ENCODE measurements around the gene CCDC127. TPM values are rescaled to one million over a fixed set of nuclear protein-coding genes. Genes with fewer than 3 reads are reported as not detected.

The CCDC127 gene
- total RNA-seq, 1 experiment from 2014 or later, result 24.1 TPM

- peaks cover 27% of the 10 kb centered on the region for H4K20me1 ChIP-seq (ENCODE audit: insufficient read depth)
- POLR2A ChIA-PET (ENCODE audit: unreplicated experiment), result no interaction called here
- H3K36me3 ChIP-seq (ENCODE audit: low read depth), result peaks cover 6% of the 10 kb centered on the region; the same call in 1 of the 2 replicates
- no peaks in the 10 kb centered on the region for H3K27me3 ChIP-seq (ENCODE audit: insufficient read depth, low read depth)
- no peak overlapping the region for H3K4me2 ChIP-seq
- no TSS peak for BruUV-seq (replicated peaks)
- H3F3A ChIP-seq (ENCODE audit: insufficient read depth, low read depth), result no peaks in the 10 kb centered on the region; the same call in 1 of the 2 replicates
- CTCF ChIA-PET, result interaction anchor here (0.6 kb wide), 1 partner anchor 196 kb away, joined by 4 read pairs; no protein-coding TSS in a partner anchor
- H3K27ac ChIP-seq, result no peak overlapping the region
- intact Hi-C loops (cut with micrococcal nuclease; ENCODE audit: unreplicated experiment), result no loop called here
- H3K4me3 ChIP-seq, result no peak overlapping the region
- no peaks in the 10 kb centered on the region for H3K9me2 ChIP-seq (ENCODE audit: insufficient read depth)
- no peaks in the 10 kb centered on the region for H3K9me3 ChIP-seq (ENCODE audit: insufficient read depth, low read depth)
- no peak overlapping the region for H2AFZ ChIP-seq
- H3K4me1 ChIP-seq (replicated peaks; ENCODE audit: insufficient read depth), result no peaks in the 10 kb centered on the region
- TF ChIP-seq CTCF (conservative IDR thresholded peaks at IDR 0.05) (no peak), EZH2 (IDR thresholded peaks at IDR 0.05; ENCODE audit: low read depth) (no peak)
- DNase-seq, result no peak
- H3K79me2 ChIP-seq (ENCODE audit: low read depth), result no peaks in the 10 kb centered on the region
Observed at GRCh38 chr5:201672-202071, 16.3 kb downstream of the CCDC127 start.

- H3K4me1 ChIP-seq (replicated peaks; ENCODE audit: insufficient read depth), result no peaks in the 10 kb centered on the region
- no peak for DNase-seq
- H3K79me2 ChIP-seq (ENCODE audit: low read depth), result no peaks in the 10 kb centered on the region
- H3K9me2 ChIP-seq (ENCODE audit: insufficient read depth), result no peaks in the 10 kb centered on the region
- no peak overlapping the region for H3K27ac ChIP-seq
- H3K9me3 ChIP-seq (ENCODE audit: insufficient read depth, low read depth), result no peaks in the 10 kb centered on the region
- H3K27me3 ChIP-seq (ENCODE audit: insufficient read depth, low read depth), result no peaks in the 10 kb centered on the region
- TF ChIP-seq EZH2 (IDR thresholded peaks at IDR 0.05; ENCODE audit: low read depth) (no peak), CTCF (conservative IDR thresholded peaks at IDR 0.05) (no peak)
- ChIA-PET CTCF (no interaction called here), POLR2A (ENCODE audit: unreplicated experiment) (no interaction called here)
- peaks cover 6% of the 10 kb centered on the region; the same call in 1 of the 2 replicates for H3K36me3 ChIP-seq (ENCODE audit: low read depth)
- no peak overlapping the region for H3K4me3 ChIP-seq
- no peak overlapping the region for H3K4me2 ChIP-seq
- no peak overlapping the region for H2AFZ ChIP-seq
- intact Hi-C loops (cut with micrococcal nuclease; ENCODE audit: unreplicated experiment), result no loop called here
- no TSS peak for BruUV-seq (replicated peaks)
- no peaks in the 10 kb centered on the region; the same call in 1 of the 2 replicates for H3F3A ChIP-seq (ENCODE audit: insufficient read depth, low read depth)
- H4K20me1 ChIP-seq (ENCODE audit: insufficient read depth), result peaks cover 22% of the 10 kb centered on the region
Observed at GRCh38 chr5:200985-201384, 17.0 kb downstream of the CCDC127 start.

- CTCF ChIA-PET, result no interaction called here
Observed at GRCh38 chr5:199950-200645, 17.9 kb downstream of the CCDC127 start.

More at GRCh38 chr5:199950-200645, 17.9 kb downstream of the CCDC127 start:
- POLR2A ChIA-PET (ENCODE audit: unreplicated experiment), result no interaction called here
- H3K4me1 ChIP-seq (replicated peaks; ENCODE audit: insufficient read depth), result no peaks in the 10 kb centered on the region
- no peak for DNase-seq
- H3K4me3 ChIP-seq, result no peak overlapping the region
- no peaks in the 10 kb centered on the region for H3K9me2 ChIP-seq (ENCODE audit: insufficient read depth)
- no peaks in the 10 kb centered on the region; the same call in 1 of the 2 replicates for H3F3A ChIP-seq (ENCODE audit: insufficient read depth, low read depth)
- intact Hi-C loops (cut with micrococcal nuclease; ENCODE audit: unreplicated experiment), result no loop called here
- no peak overlapping the region for H2AFZ ChIP-seq
- no peak overlapping the region for H3K27ac ChIP-seq
- peaks cover 4% of the 10 kb centered on the region; the same call in 1 of the 2 replicates for H3K27me3 ChIP-seq (ENCODE audit: insufficient read depth, low read depth)
- no peak overlapping the region for H3K4me2 ChIP-seq
- no TSS peak for BruUV-seq (replicated peaks)
- peaks cover 6% of the 10 kb centered on the region; the same call in 1 of the 2 replicates for H3K36me3 ChIP-seq (ENCODE audit: low read depth)
- H3K79me2 ChIP-seq (ENCODE audit: low read depth), result no peaks in the 10 kb centered on the region
- H3K9me3 ChIP-seq (ENCODE audit: insufficient read depth, low read depth), result no peaks in the 10 kb centered on the region
- TF ChIP-seq CTCF (conservative IDR thresholded peaks at IDR 0.05), result no peak
- no peak for TF ChIP-seq EZH2 (IDR thresholded peaks at IDR 0.05; ENCODE audit: low read depth)
- H4K20me1 ChIP-seq (ENCODE audit: insufficient read depth), result peaks cover 22% of the 10 kb centered on the region

Data from PC-9 (cell line).